Stimulated activated CD8-positive, alpha-beta memory T cell treated with anti-CD3 and anti-CD28 coated beads, Interleukin-4, amount 100 ng/mL, for 1 hour (primary cell): ENCODE data around the gene DUSP2.

ENCODE experiments used
- DNase-seq, 2 donors: peaks; one replicate each; pipeline ENCODE4 v3.0.0-alpha.2; 2020; ENCODE audit warnings: low read depth in 2 of 2, low spot score in 1 of 2

Gene DUSP2

DNA sequence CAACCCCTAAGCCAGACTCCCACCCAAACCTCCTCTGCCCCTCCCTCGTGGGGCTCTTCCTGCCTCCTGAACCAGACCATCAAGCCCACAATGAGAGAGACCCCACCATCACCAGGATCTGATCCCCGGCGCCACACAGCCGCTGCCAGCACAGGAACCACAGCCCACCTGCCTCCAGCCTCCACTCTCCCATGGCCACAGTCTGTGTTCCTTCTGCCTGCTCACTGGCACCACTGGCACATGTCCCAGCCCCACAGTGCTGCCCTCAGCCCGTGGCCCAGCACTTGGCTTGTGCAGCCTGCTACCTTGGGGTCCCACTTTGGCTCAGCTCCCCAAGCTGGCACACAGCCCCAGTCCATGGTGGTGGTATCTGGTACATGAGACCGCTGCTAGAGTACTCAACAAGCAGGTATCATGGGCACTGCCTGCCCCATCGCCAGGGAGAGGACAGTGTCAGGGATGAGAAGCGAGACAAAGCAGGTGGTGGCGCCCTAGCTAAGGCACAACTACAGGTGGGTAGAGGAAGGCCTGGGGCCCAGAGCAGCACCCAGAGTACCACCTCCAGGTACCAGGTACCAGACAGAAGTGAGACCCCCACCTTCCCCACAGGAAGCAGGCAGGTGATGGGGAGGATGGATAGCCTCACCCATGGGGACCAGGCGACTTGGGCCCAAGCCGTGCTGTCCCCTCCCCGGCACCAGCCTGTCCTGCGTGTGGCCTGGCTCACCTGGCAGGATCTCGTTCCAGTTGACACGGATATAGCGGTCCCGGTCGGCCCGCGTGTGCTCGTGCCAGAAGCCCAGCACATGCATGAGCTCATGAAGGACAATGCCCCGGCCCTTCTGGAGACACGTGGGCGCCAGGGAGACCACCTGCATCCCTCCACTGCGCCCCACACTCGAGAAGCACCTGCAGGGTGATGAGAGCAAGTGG lies 13.2 kb downstream of the DUSP2 start:
- DNase-seq = no peak

GRCh38 chr2:96131152-96131812 lies 14.0 kb downstream of the DUSP2 start:
- no peak for DNase-seq

- no peak for DNase-seq
Measured at GRCh38 chr2:96130483-96130882, 14.8 kb downstream of the DUSP2 start.

DNA sequence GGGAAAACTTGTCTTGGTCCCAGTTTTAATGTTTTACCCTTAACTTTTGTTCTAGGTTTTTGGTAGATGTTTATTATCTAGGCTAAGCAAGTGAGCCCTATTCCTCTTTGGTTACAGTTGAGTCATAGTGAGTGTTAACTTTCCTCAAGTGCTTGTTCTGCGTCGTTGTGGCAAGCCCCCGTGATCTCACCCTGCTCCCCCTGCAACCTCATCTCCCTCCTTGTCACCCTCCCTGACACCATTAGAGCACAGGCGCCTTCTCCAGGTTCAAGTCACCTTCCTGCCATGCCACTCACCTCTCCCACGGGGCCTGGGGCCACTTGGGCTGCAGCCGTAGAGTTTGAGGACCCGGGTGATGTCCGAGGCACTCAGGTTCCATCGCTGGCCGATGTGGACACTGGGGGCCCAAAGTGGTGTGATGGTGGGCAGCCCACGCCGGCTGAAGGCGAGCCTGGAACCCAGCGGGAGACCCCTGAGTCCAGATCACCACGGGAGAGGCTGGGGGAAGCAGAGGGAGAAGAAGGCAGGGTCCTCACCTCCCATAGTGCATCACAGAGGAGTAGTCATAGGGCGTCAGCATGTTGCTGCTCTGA lies 15.6 kb downstream of the DUSP2 start:
- DNase-seq = no peak

- DNase-seq = no peak
Measured at GRCh38 chr2:96128456-96128855, 16.8 kb downstream of the DUSP2 start.

DNA sequence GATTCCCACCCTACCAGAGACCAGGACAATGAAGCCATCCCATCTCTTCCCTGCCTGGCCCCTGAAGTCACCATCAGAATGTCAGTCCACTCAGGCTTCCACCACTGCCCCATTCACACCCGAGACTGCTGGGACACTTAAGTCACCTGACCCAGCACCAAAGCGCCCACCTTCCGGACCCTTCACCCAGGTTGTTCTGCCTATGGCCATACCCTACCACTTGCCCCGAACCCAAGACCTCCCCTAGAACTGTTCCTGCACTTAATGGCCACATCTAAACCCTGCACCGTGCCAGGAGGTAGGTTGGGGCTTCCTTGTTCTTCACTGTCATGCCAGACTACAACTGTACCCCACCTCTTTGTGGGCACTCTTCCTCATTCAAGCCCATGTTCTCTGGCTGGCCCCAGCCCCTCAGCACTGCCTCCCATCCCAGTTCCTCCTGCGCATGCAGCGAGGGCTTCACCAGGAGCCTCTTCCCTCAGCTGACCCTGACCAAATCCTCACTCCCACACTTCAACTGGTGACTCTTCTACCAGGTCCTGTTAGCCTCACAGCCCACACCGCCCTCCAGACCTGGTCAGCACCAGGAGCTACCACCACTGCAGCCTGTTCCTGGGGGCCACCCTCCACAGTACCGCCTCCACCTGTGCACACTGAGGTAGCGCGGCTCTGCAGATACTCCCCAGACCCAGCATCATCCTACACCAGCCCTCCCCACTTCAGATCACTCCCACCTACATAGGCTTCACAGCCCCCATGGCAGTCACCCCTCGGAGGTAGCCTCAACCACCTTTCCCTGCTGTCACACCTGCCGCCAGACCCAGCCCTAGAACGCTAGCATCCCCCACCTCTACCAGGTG lies 20.6 kb downstream of the DUSP2 start:
- DNase-seq = no peak

- no peak for DNase-seq
Measured at GRCh38 chr2:96123936-96124335, 21.3 kb downstream of the DUSP2 start.

GRCh38 chr2:96123290-96123689 lies 21.9 kb downstream of the DUSP2 start:
- DNase-seq = no peak

DNA sequence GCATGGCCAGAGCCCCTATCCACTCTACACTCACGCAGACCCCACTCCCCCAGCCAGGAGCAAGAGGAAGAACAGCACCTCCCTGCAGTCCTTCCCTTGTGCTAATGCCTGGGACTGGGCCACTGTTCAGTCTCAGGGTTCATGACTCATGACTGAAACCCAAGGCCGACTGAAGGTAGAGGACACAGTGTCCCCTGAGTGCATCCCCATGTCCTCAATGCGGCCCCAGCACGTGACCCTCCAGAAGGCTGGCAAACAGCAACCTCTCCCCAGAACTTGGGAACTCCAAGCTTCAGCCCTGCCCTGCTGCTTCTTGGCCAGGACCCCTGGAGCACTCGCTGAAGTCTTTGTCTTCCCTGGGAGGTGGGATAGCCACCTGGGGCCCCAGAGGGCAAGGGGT lies 22.8 kb downstream of the DUSP2 start:
- DNase-seq = no peak

GRCh38 chr2:96121414-96121813 lies 23.8 kb downstream of the DUSP2 start:
- no peak for DNase-seq

DNA sequence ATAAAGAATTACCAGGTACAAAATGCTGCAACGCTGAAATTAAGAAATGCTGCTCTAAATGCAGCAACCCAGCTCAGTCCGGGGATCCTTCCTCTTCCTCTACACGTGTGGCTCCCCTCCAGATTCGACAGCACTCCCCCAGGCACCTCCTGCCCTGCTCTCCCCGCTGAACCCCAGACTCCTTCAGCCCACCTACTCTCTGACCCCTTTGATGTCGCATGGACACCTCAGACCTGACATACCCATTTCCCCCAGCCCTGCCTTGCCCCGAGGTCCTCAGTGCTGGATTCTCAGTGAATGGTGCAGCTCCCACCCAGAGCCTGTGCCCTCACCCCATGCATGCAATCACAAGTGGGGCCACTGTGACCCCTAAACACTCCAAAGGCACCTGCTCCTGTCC lies 24.2 kb downstream of the DUSP2 start:
- no peak for DNase-seq

DNA sequence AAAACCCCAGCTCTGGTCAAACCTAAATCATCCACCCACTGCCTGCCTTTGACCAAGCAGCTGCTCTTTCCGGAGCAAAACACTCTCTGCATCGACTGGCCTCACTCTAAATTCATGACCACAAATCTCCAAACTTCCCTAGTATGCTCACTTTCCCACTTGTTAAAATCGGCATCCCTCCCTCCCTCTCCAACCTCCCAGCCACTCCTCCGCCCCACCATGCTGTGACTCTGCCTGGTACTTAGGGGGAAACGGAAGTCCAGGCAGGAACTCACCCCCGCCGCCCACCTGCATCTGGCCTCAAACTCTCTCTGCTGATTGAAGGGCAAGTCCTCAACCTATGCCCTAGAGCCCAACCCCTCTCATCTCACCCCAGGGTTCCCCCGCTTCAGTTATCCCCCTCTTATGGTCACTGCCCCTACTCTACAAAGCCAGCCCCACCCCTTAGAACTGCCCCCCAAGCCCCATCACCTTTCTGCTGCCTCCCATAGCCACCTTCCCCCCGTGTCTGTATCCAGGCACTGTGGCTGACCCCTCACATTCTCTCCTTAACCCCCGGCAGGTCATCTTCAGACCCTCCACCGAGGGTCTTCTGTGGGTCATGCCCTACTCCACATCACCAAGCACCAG lies 25.0 kb downstream of the DUSP2 start:
- no peak for DNase-seq

- no peak for DNase-seq
Measured at GRCh38 chr2:96119389-96119751, 25.9 kb downstream of the DUSP2 start.

DNA sequence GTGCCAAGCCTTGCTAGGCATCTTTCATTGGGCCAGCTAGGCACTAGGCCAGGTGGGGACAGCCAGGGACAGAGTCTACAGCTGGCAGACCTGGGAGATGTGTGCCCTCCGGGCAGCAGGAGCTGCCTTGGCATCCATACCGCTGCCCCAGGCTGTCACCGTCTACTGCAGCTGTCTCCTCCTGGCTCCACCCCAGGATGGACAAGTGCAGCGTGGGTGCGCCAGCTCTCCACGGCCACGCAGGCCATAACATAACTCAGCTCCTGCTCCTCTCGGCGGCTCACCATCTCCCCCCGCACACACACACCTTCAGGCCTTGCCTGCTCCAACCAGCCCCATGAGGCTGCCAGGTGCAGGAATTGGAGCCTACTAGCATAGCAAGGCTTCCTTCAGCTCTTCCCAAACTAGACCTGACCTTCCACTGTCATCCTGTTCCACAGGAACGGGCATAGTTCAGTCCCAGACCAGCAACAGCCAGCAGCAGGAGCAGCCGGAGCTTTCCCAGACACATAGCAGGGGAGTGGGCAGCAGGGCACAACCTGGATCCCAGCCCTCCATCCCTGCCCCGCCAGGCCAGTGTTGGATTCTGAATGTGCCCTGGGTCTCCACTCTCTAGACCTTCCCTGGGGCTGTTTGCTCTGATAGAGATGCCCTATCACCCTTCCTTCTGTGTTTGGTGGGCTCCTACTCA lies 26.4 kb downstream of the DUSP2 start:
- DNase-seq = no peak

GRCh38 chr2:96117701-96118588 lies 27.3 kb downstream of the DUSP2 start:
- no peak for DNase-seq

- DNase-seq = no peak
Measured at GRCh38 chr2:96116879-96117533, 28.2 kb downstream of the DUSP2 start.

- DNase-seq = peak; percentile 54 to 61
Measured at GRCh38 chr2:96116424-96116878, 28.8 kb downstream of the DUSP2 start, which contains the start of gene ADRA2B. TSS of gene ADRA2B (minus strand) at chr2:96116571. CDS start at chr2:96116149, 422 bp downstream.

DNA sequence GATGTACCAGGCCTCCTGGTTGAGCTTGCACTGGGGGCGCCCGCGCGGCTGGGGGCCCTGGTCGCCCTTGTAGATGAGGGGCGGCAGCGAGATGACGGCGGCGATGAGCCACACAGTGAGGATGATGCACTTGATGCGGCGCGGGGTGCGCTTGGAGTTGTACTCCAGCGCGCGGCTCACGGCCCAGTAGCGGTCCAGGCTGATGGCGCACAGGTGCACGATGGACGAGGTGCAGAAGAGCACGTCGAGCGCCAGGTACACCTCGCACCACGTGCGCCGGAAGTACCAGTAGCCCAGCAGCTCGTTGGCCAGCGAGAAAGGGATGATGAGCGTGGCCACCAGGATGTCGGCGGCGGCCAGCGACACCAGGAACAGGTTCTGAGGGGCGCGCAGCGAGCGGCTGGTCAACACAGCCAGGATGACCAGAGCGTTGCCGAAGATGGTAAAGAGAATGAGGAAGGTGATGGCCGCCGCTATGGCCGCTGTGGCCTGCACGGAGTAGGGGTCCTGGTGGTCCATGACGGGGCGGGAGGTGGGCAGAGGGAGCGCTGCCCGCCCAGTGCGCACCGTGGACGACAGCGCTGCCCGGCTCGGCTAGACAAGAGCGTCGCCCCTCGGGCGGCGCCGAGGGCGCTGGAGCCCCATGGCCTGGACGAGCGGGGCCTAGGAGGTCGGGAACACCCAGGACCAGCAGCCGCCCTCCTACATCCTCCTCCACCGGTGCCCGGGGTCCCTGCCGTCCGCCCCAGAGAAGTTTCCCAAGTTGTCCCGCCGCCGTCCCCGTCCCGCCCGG lies 29.4 kb downstream of the DUSP2 start:
- DNase-seq = no peak
